ENCODE results near the gene CYSTM1.

- TF ChIP-seq ELF4 (IDR thresholded peaks at IDR 0.05) (no peak), ZNF384 (IDR thresholded peaks at IDR 0.05) (no peak), FOXK2 (IDR thresholded peaks at IDR 0.05) (no peak), ARNT (IDR thresholded peaks at IDR 0.05) (no peak), FOXA1 (IDR thresholded peaks at IDR 0.05) (no peak), TARDBP (IDR thresholded peaks at IDR 0.05) (no peak), HDGF (IDR thresholded peaks at IDR 0.05; ENCODE audit: borderline replicate concordance) (no peak), BHLHE40 (IDR thresholded peaks at IDR 0.05; ENCODE audit: borderline replicate concordance) (no peak), FOXM1 (IDR thresholded peaks at IDR 0.05; ENCODE audit: borderline replicate concordance) (no peak), CTBP1 (IDR thresholded peaks at IDR 0.05; ENCODE audit: borderline replicate concordance) (no peak), SUZ12 (IDR thresholded peaks at IDR 0.05) (no peak), PKNOX1 (IDR thresholded peaks at IDR 0.05) (no peak), NFRKB (IDR thresholded peaks at IDR 0.05) (no peak)
Measured at GRCh38 chr5:140152022-140152999, 22.7 kb upstream of the CYSTM1 start.

Measured in HEK293T (cell line).